OCI-LY7 (cell line): ENCODE results near the gene EPHB4. TPM values are rescaled to one million over a fixed set of nuclear protein-coding genes. Genes with fewer than 3 reads are reported as not detected.

Experiments
- BruUV-seq: library from RNA; stranded (reverse); fragments of 400-500 nt; replicated peaks from 2 replicates; lab custom pipeline; 2021; lab: Mats Ljungman, UMichigan
- CTCF ChIA-PET: fragments of 300-600 bp; sonication (Branson Sonifier 250); formaldehyde crosslinking; loops from one replicate; lab custom pipeline; 2022; ENCODE audit warnings: antibody characterized with exemption; ENCODE audit not compliant: unreplicated experiment; lab: Charles Lee
- POLR2A ChIA-PET: fragments of 300-600 bp; sonication (Branson Sonifier 250); formaldehyde crosslinking; loops from one replicate; lab custom pipeline; 2022; ENCODE audit warnings: antibody characterized with exemption; lab: Charles Lee
- DNase-seq: peaks from one replicate; pipeline ENCODE4 v3.0.0-alpha.2; 2015; ENCODE audit warnings: low spot score
- H2AFZ ChIP-seq: fragments of 200-600 bp; sonication (generic), shearing (Covaris generic); 2 replicates; pipeline ENCODE4 v1.6.1; 2014; ENCODE audit warnings: mild to moderate bottlenecking, antibody characterized with exemption, low read length, moderate library complexity
- H3K27ac ChIP-seq: fragments of 200-600 bp; sonication (generic); 2 replicates; pipeline ENCODE4 v1.5.1; 2014; ENCODE audit warnings: mixed run types, low read depth, mild to moderate bottlenecking, moderate library complexity, low read length, inconsistent platforms; ENCODE audit not compliant: poor library complexity, severe bottlenecking
- H3K36me3 ChIP-seq: fragments of 200-600 bp; sonication (generic); 2 replicates; pipeline ENCODE4 v1.6.1; 2014; ENCODE audit warnings: mild to moderate bottlenecking, antibody characterized with exemption, low read length, moderate library complexity, mixed read lengths; ENCODE audit not compliant: insufficient read depth
- H3K4me1 ChIP-seq: fragments of 200-600 bp; sonication (generic); 2 replicates; pipeline ENCODE4 v1.5.1; 2014; ENCODE audit warnings: mild to moderate bottlenecking, low read length; ENCODE audit not compliant: insufficient read depth, poor library complexity, severe bottlenecking
- H3K4me2 ChIP-seq: fragments of 200-600 bp; sonication (generic); 2 replicates; pipeline ENCODE4 v1.6.1; 2014; ENCODE audit warnings: mild to moderate bottlenecking, low read length
- H3K4me3 ChIP-seq: fragments of 200-600 bp; sonication (generic); 2 replicates; pipeline ENCODE4 v1.5.1; 2014; ENCODE audit warnings: mild to moderate bottlenecking, low read depth, low read length; ENCODE audit not compliant: poor library complexity, severe bottlenecking
- H3K79me2 ChIP-seq: fragments of 200-600 bp; sonication (generic); 2 replicates; pipeline ENCODE4 v1.6.1; 2016; ENCODE audit warnings: low read depth, mild to moderate bottlenecking, low read length, moderate library complexity, mixed read lengths; ENCODE audit not compliant: insufficient read depth
- H3K9me2 ChIP-seq: fragments of 200-600 bp; sonication (generic); 2 replicates; pipeline ENCODE4 v1.6.1; 2016; ENCODE audit warnings: mild to moderate bottlenecking, low read length, mixed read lengths; ENCODE audit not compliant: insufficient read depth
- H3K9me3 ChIP-seq: fragments of 200-600 bp; sonication (generic); 2 replicates; pipeline ENCODE4 v1.6.1; 2014; ENCODE audit warnings: mild to moderate bottlenecking, mixed run types, low read length, mixed read lengths
- H4K20me1 ChIP-seq: fragments of 200-600 bp; sonication (generic); 2 replicates; pipeline ENCODE4 v1.6.1; 2014; ENCODE audit warnings: mild to moderate bottlenecking, antibody characterized with exemption, low read length, moderate library complexity, mixed read lengths; ENCODE audit not compliant: insufficient read depth
- EZH2phosphoT487 ChIP-seq: fragments of 200-600 bp; sonication (generic); IDR thresholded peaks from 2 replicates; pipeline ENCODE4 v1.6.1; 2018; ENCODE audit warnings: low read depth, borderline replicate concordance, mild to moderate bottlenecking, mixed run types, antibody characterized with exemption, low read length, moderate library complexity, mixed read lengths
- intact Hi-C: fragments of 100-400 bp; cut with micrococcal nuclease; formaldehyde crosslinking; loops from one replicate; pipeline ENCODE4 v1.10.0; 2022; ENCODE audit not compliant: unreplicated experiment
- total RNA-seq, 2 experiments: library from RNA; depleted of rRNA in 1 of 2; stranded (reverse); fragments of >200 nt in 1 of 2; shearing (Covaris generic) in 1 of 2; gene quantifications; 2 replicates each; pipeline ENCODE4 v1.2.3, GENCODE V29; 2014 to 2022
- TF ChIP-seq, protein P1 (sequence below): fragments of 200-600 bp; sonication (generic); conservative IDR thresholded peaks from 2 replicates; pipeline ENCODE4 v1.5.1; 2014; ENCODE audit warnings: mild to moderate bottlenecking, antibody characterized with exemption, low read length, moderate library complexity, mixed read lengths

The EPHB4 gene
- total RNA-seq, 2 experiments from 2014 or later = 4.2 to 7.3 TPM

GRCh38 chr7:100874577-100875355 lies 47.4 kb upstream of the EPHB4 start, which contains the start of gene SRRT:
TSS of gene SRRT (plus strand) at chr7:100875103. CDS start at chr7:100875591, 488 bp downstream.
- H3K4me2 ChIP-seq = peak within 1 kb of the TSS; percentile 91
- H3K9me2 ChIP-seq = no peaks in the 10 kb centered on the region
- peak within 1 kb of the TSS; percentile 76 for H3K27ac ChIP-seq
- POLR2A ChIA-PET = interaction anchor here (0.6 to 2.6 kb wide), 9 partner anchors 13 to 983 kb away, joined by 3 to 40 read pairs (median 3); partner anchors contain the start of genes POP7, SLC12A9, TRIM56 and UFSP1
- DNase-seq = peak; percentile 99
- H3K4me3 ChIP-seq = peak within 1 kb of the TSS; percentile 78
- H4K20me1 ChIP-seq = peaks cover 9% of the 10 kb centered on the region
- H3K9me3 ChIP-seq = no peaks in the 10 kb centered on the region
- H3K4me1 ChIP-seq = peaks cover 41% of the 10 kb centered on the region
- peaks cover 37% of the 10 kb centered on the region for H3K36me3 ChIP-seq
- TF ChIP-seq, protein P1, sequence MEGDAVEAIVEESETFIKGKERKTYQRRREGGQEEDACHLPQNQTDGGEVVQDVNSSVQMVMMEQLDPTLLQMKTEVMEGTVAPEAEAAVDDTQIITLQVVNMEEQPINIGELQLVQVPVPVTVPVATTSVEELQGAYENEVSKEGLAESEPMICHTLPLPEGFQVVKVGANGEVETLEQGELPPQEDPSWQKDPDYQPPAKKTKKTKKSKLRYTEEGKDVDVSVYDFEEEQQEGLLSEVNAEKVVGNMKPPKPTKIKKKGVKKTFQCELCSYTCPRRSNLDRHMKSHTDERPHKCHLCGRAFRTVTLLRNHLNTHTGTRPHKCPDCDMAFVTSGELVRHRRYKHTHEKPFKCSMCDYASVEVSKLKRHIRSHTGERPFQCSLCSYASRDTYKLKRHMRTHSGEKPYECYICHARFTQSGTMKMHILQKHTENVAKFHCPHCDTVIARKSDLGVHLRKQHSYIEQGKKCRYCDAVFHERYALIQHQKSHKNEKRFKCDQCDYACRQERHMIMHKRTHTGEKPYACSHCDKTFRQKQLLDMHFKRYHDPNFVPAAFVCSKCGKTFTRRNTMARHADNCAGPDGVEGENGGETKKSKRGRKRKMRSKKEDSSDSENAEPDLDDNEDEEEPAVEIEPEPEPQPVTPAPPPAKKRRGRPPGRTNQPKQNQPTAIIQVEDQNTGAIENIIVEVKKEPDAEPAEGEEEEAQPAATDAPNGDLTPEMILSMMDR = no peak
- TF ChIP-seq EZH2phosphoT487 = no peak
- CTCF ChIA-PET = interaction anchor here (0.6 to 1.1 kb wide), 3 partner anchors 13 to 52 kb away, joined by 3 to 7 read pairs (median 3); partner anchors contain the start of gene UFSP1
- intact Hi-C loops = no loop called here
- BruUV-seq = TSS peak; percentile 99
- H2AFZ ChIP-seq = peak within 1 kb of the TSS; percentile 67
- peaks cover 48% of the 10 kb centered on the region for H3K79me2 ChIP-seq

DNA sequence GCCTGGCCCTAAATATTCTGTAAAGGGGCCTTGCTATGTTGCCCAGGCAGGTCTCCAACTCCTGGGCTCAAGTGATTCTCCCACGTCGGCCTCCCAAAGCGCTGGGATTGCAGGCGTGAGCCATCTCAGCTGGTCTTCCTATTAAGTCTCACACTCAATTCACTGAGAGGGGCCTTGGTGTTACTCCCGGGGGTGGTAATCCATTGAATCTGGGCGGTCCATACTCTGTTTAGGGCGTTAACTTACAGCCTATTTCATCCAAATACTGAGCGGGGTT lies 46.9 kb upstream of the EPHB4 start:
- intact Hi-C loops = no loop called here
- H3K27ac ChIP-seq = peak overlapping the region; percentile 76
- no peaks in the 10 kb centered on the region for H3K9me2 ChIP-seq
- H3K4me1 ChIP-seq = peaks cover 38% of the 10 kb centered on the region
- H3K9me3 ChIP-seq = no peaks in the 10 kb centered on the region
- no peak for TF ChIP-seq EZH2phosphoT487
- TF ChIP-seq, protein P1 = no peak
- ChIA-PET POLR2A (interaction anchor here (1.1 kb wide), 1 partner anchor 181 kb away, joined by 3 read pairs; no protein-coding TSS in a partner anchor), CTCF (no interaction called here)
- no peak for DNase-seq
- peaks cover 32% of the 10 kb centered on the region for H3K36me3 ChIP-seq
- H3K4me2 ChIP-seq = peak overlapping the region; percentile 91
- H4K20me1 ChIP-seq = peaks cover 9% of the 10 kb centered on the region
- peaks cover 43% of the 10 kb centered on the region for H3K79me2 ChIP-seq
- peak overlapping the region; percentile 78 for H3K4me3 ChIP-seq
- no TSS peak for BruUV-seq
- peak overlapping the region; percentile 67 for H2AFZ ChIP-seq
